Measurements from ENCODE around the gene PEA15.

Gene PEA15

DNA sequence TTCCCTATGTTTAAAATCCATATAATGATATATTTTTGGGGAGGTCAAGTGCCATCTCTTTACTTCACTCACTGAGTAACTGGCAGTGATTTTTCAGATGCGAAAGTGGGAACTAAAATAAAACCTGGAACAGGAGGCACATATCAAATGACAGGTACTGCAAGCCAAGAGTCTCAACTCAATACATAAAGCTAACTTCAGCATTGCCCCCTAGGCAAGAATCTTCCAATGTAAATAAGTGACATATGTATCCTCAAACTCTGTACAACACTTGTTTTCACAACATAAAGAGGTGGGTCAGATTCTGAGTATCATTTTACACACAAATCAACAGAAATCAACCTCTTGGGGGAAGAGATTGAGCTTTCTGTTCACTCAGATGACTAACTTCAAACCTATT lies 39.0 kb downstream of the PEA15 start:
- peak; percentile 23 for DNase-seq

DNA sequence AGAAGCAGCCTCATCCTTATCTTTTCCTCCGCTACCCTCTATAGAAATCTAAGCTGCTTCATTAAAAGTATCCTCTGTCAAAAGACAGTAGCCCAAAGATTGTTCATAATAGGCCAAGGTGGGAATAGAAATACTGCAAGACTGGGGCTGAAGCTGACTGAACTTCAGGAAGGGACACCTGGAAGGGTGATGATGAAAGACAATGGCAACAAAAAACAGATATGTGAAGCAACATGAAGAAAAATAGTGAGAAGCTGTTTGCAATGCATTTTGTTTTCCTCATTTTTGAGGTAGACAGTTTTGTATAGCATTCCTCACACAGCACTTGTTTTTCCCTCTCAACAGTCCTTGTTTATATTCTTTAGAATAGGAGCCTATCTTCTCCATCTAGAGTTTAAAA lies 40.2 kb downstream of the PEA15 start:
- no peak for DNase-seq

DNA sequence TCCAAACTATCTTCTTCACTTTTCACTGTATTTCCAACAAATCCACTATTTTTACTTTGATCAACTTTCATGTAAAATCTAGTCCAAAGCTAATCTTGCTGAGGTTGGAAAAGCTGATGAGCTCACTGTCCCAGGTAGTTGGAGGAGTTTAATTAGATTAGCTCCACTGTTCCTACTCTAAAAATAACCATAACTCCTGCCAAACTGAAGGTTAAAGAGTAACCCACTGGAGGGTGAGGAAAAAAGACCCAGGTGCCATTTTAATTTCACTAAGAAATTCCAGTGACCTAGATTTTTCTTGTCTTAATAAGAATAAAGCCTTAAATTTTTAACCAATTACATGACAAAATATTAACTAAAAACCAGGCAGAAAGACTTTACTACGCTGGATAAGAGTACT lies 41.9 kb downstream of the PEA15 start:
- no peak for DNase-seq

DNA sequence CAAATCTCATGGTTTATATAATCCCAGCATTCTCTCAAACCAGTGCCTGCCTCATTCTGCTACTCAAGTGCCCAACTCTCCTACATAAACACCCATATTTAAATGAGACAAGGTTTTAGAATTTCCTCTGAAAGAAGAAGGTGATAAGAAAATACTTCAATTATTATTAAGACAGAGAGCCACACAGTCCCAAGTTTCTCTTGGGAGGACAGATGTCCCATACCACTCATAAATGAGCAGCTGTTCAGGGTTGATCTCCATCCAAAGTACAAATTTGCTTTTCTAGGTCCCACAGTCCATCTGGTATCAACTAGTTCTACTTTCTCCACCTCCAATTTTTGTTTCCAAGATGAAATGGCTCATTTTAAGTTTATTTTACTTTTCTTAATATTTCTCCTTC lies 45.8 kb downstream of the PEA15 start:
- DNase-seq, result peak; percentile 40

DNA sequence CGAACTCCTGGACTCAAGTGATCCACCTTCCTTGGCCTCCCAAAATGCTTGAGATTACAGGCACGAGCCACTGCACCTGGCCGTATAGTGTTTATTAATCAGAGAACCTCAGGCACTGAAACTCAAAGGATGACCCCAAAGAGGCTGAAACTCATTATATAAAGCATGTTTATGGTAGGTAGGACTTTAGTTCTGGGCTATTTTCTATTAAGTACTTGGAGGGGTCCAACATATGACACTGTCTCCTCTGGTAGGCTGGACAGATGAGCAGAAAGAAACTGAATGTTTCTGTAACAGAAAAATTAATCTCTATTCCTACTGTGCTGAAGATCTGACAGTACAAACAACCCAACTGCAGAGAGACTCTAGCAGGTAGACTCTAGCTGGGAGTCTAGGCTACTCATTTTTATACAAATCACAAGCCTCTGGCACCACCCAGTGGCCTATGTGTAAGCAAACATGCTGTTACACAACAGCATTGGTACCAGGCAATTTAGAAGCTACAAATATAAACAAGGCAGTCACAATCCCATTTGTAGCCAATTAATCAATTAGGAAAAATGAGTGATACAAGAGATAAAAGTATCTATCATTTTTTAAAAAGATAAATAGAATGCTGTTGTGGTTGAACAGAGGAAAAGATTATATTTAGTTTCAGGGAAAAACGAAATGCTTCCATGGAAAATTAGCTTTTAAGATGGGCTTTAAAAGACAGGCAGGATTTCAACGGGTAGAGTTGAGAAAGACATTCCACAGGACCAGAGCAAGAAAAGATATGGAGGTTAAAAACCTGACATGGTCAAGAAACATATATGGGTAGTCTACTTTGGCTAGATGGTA lies 46.7 kb downstream of the PEA15 start:
- DNase-seq, result peak; percentile 89

DNA sequence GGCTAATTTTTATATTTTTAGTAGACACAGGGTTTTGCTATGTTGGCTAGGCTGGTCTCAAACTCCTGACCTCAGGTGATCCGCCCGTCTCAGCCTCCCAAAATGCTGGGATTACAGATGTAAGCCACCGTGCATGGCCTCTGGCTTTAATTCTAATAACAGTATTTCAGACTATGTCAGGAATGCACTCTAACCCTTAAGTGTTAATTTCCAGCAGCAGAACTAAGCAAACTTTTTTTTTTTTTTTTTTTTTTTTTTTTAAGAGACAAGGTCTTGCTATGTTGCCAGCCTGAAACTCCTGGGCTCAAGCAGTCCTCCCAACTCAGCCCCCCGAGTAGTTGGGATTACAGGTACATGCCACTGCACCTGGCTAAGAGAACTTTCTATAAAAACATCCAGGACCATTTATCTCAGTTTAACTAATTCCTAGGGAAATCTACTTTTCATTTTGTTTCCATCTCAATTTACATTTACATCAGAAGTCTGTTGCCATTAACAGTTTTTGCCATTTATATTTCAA lies 50.7 kb downstream of the PEA15 start:
- no peak for DNase-seq

DNA sequence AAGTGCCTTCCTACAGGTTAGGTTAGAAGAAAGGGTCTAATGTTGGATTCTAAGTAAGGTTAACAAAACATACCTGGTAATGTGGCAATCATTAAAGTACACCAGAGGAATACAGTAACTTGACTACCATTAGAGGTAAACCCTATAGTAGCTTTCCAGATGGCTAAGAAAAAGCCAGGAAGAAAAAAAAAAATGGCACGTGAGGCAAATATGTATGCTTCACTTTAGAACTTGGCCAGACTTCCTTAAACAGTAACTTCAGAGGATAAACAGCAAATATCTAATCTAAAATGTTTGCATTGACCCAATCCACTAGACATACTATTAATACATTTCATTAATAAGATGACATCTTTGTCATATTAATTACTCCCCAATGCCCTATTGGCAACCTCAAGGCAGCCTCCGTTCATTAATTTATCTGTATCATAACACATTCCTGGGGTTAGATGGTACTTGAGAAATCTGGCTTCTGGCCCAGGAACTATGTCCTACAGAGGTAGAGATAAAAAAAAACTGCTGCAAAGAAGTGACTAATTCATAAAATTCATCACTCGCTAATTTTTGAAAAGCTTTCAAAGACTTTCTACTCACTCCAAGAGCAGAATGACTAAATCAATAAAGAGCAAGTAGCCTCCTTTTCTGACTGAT lies 51.3 kb downstream of the PEA15 start:
- no peak for DNase-seq

DNA sequence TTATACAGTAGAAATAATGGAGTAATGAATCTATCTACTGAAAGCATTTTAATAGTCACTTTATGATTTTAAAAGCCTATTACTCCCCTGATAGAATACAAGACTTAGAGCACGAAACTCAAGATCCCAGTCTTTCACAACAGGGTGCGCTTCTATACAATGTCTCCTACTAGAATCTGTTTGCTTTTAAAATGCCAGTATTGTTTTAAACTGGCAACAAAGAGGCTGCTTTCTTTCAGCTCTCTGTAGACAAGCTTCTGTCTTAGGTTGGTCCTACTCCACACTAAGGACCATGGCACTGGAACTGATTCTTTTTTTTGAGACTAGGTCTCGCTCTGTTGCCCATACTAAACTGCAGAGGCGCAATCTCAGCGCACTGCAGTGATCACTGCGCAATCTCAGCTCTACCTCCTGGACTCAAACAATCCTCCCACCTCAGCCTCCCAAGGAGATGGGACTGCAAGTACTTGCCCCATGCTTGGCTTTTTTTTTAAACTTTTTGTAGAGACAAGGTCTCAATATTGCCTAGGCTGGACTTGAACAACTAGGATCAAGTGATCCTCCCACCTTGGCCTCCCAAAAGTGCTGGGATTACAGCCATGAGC lies 52.3 kb downstream of the PEA15 start:
- no peak for DNase-seq

DNA sequence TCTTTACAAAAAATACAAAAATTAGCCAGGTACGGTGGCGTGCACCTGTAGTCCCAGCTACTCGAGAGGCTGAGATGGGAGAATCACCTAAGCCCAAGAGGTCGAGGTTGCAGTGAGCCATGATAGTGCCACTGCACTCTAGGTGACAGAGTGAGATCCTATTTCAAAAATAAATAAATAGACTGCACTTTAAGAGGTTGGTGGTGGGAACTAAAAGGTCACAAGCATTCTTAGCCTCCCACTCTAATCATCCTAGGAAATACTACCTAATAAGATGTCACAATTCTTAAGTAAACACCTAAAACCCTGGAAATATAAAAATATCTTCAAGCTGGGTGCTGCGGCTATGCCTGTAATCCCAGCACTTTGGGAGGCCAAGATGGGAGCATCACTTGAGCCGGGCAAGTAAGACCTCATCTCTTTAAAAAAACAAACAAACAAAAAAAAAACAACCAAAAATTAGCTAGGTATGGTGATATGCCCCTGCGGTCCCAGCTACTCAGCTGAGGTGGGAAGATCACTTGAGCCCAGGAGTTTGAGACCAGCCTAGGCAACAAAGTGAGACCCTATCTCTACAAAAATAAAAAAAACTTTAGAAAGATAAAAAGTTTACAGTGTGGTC lies 53.1 kb downstream of the PEA15 start:
- no peak for DNase-seq

DNA sequence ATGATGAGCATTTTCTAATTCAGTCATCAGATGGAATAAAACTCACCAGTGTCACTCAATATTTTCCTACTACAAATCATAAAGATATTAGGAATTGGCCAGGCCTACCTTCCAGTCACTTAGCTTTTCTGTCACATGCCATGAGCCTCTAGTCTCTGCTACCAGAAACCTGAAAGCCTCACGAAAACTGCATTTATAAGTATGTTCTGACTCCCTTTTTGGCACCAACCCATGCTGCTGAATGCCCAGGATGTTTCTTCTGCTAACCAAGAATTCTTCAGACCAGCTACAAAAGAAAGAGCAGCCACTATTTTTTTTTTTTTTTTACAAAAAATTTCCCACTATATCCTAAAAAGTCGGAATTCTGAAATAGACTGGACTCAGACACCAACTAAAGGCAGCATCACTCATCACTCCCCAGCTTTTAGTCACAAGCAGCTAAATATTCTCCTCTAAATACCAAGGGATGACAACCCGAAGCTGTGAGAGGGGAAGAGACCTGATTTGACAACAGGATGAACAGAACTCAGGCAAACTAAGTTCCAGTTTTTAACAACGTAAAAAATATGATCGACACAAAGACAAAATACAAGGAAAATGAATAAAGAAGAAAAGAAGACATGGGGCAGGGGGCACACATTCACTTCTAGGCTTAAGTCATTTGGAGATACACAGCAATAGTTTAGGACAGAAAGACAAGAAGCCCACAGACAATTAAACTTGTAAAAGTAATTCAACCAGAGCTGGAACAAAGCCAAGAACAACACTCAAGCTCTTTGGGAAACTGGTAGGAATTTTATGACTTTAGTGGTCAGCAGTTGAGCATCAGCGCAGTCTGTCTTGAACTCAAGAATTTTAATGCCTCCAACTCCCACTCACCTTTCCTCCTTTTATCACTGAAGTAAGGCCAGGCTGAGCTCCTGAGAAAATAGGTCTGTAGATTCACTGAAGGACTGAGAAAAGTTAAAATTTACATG lies 55.5 kb downstream of the PEA15 start:
- DNase-seq, result no peak

DNA sequence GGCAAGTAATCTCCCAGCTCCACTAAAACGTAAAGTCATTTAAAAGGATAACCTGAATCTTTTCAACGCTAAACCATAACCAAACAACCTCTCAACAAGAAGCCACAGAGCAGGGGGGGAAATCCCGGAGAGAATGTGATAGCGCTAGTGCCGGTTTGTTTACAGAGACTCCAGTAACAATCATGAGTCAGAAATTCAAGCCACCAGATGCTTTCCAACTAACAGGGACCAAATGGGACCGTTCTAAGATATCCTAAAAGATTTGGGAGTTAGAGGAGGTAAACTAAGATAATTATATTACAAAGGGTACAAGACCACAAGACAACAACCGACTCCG lies 56.3 kb downstream of the PEA15 start:
- peak; percentile 10 for DNase-seq

DNA sequence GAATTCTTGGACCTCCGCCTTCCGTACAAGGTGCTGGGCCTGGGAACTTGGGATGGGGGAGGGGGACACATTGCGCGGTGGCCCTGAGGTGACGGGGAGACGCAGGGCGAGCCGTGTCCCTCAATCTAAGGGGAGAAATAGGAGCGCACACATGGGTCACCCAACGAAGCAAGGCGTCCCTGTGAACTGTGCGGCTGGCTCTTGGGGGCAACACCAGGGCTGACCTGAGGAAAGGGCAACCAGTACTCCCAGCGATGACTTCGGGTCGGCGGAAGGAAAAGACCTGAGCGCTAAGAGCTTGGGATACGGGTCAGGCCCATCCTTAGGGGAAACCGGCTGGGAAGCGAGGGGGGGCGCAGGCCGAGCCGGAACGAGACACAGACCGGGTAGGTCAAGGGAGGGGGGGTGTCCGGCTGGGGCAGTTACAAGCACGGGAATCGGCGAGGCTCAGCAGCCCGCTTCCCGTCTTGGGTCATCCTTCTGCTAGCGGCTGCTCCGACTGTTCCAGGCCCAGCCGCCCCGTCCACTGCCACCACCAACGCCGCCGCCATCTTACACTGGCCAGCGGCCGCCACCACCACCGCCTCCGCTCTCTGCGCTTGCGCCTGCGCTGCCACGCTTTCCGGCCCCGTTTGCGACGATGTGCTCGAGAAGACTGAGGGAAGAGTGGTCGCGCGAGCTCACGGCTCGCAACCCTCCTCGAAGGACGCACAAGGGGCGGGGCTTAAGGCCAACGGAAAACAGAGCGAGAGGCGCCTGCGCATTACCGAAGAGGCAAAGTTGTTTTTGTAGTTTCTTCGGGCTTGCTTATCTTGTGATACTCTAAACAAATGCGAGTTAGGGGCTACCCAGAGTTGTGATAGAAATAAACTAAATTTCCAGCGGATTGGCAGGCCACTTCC lies 57.0 kb downstream of the PEA15 start, which contains the start of gene DCAF8:
TSS of gene DCAF8 (minus strand) at position 657 of the 902 bp plus-strand sequence. CDS start 18,541 bp downstream, outside the sequence.
- DNase-seq, result peak; percentile 96

DNA sequence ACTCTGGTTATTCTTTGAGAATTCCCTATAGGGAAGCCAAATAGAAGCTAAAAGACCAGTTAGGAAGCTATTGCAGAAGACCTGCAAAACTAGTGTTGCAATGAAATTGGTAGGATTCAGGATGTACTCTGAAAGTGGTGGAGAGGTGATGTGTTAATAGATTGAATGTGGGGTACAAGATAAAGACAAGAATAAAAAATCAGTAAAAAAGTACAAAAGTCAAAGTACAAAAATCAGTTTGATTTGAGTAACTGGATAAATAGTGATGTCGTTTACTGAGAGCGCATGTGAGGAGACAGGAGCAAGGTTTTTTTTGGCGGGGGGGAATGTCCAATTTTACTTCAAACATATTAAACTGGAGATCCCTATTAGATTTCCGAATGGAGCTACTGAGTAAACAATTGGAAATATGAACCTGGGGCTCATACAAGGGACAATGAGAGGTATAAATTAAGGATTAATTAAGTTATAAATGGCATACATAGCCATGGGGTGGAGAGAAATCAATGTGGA lies 59.7 kb downstream of the PEA15 start:
- DNase-seq, result no peak
